Astrocyte (in vitro differentiated cells and primary cell): Measurements from ENCODE around the gene MTFP1. TPM values are rescaled to one million over a fixed set of nuclear protein-coding genes. Genes with fewer than 3 reads are reported as not detected.

Experiments used
- DNase-seq: peaks from one replicate; pipeline ENCODE4 v3.0.0-alpha.2; 2010; ENCODE audit warnings: low read depth
- FAIRE-seq: peaks from 2 replicates; lab custom pipeline; 2011; peaks lifted over from hg19 to GRCh38; lab: Jason Lieb, UNC
- H2AFZ ChIP-seq: 2 replicates; pipeline ENCODE4 v1.6.0; 2012; ENCODE audit warnings: low read depth, low read length, inconsistent platforms
- H3K27ac ChIP-seq: 2 replicates; pipeline ENCODE4 v1.5.1; 2011; ENCODE audit warnings: low read depth, low read length, inconsistent platforms
- H3K27me3 ChIP-seq: 2 replicates; pipeline ENCODE4 v1.6.0; 2011; ENCODE audit warnings: low read length, inconsistent platforms; ENCODE audit not compliant: insufficient read depth
- H3K36me3 ChIP-seq: 2 replicates; pipeline ENCODE4 v1.5.1; 2011; ENCODE audit warnings: low read length, inconsistent platforms; ENCODE audit not compliant: insufficient read depth
- H3K4me1 ChIP-seq: 2 replicates; pipeline ENCODE4 v1.5.1; 2011; ENCODE audit warnings: low read length, inconsistent platforms; ENCODE audit not compliant: insufficient read depth
- H3K4me2 ChIP-seq: 2 replicates; pipeline ENCODE4 v1.6.0; 2012; ENCODE audit warnings: low read length, inconsistent platforms
- H3K4me3 ChIP-seq: 2 replicates; pipeline ENCODE4 v1.5.1; 2011; ENCODE audit warnings: low read depth, mild to moderate bottlenecking, low read length, inconsistent platforms; ENCODE audit not compliant: insufficient read depth
- H3K79me2 ChIP-seq: 2 replicates; pipeline ENCODE4 v1.6.0; 2012; ENCODE audit warnings: mild to moderate bottlenecking, low read length, inconsistent platforms; ENCODE audit not compliant: insufficient read depth
- H3K9ac ChIP-seq: 2 replicates; pipeline ENCODE4 v1.6.0; 2012; ENCODE audit warnings: mild to moderate bottlenecking, low read length, inconsistent platforms
- H3K9me3 ChIP-seq: 2 replicates; pipeline ENCODE4 v1.5.1; 2012; ENCODE audit warnings: low read depth, mild to moderate bottlenecking, low read length, inconsistent platforms; ENCODE audit not compliant: insufficient read depth
- H4K20me1 ChIP-seq: 2 replicates; pipeline ENCODE4 v1.6.0; 2012; ENCODE audit warnings: low read length, inconsistent platforms; ENCODE audit not compliant: insufficient read depth
- H3K27ac Mint-ChIP-seq: one replicate; pipeline ENCODE4 v1.8.0; 2021; ENCODE audit warnings: mild to moderate bottlenecking, mixed read lengths; ENCODE audit not compliant: unreplicated experiment
- H3K27me3 Mint-ChIP-seq: one replicate; pipeline ENCODE4 v1.8.0; 2021; ENCODE audit warnings: low read depth, mixed read lengths; ENCODE audit not compliant: unreplicated experiment
- H3K36me3 Mint-ChIP-seq: one replicate; pipeline ENCODE4 v1.8.0; 2021; ENCODE audit warnings: low read depth, mixed read lengths; ENCODE audit not compliant: unreplicated experiment
- H3K4me1 Mint-ChIP-seq: one replicate; pipeline ENCODE4 v1.8.0; 2021; ENCODE audit warnings: low read depth, mixed read lengths; ENCODE audit not compliant: unreplicated experiment
- H3K4me3 Mint-ChIP-seq: one replicate; pipeline ENCODE4 v1.8.0; 2021; ENCODE audit warnings: mild to moderate bottlenecking, moderate library complexity, mixed read lengths; ENCODE audit not compliant: unreplicated experiment
- H3K9me3 Mint-ChIP-seq: one replicate; pipeline ENCODE4 v1.8.0; 2021; ENCODE audit warnings: mild to moderate bottlenecking, mixed read lengths; ENCODE audit not compliant: unreplicated experiment
- CTCF ChIP-seq: IDR thresholded peaks from 2 replicates; pipeline ENCODE4 v1.5.1; 2011; ENCODE audit warnings: low read depth, mild to moderate bottlenecking, inconsistent platforms, low read length, moderate library complexity; ENCODE audit not compliant: insufficient read depth
- EZH2 ChIP-seq: IDR thresholded peaks from 2 replicates; pipeline ENCODE4 v1.6.1; 2012; ENCODE audit warnings: mild to moderate bottlenecking, low read length, inconsistent platforms; ENCODE audit not compliant: insufficient read depth
- total RNA-seq: library from RNA; stranded (reverse); gene quantifications from 2 replicates; pipeline ENCODE4 v1.2.1, GENCODE V29; 2021

Gene MTFP1
- total RNA-seq, 1 donor from 2014 or later, result 13.0 TPM

GRCh38 chr22:30422481-30423300 is 2.9 kb upstream of the MTFP1 start:
- H3K4me1 Mint-ChIP-seq, result peaks cover 32% of the 10 kb centered on the region
- peak overlapping the region; percentile 93 for H3K9ac ChIP-seq
- H3K27me3 ChIP-seq, result no peaks in the 10 kb centered on the region
- peaks cover 63% of the 10 kb centered on the region for H3K4me1 ChIP-seq
- H3K4me3 Mint-ChIP-seq, result peak overlapping the region; percentile 87
- no peaks in the 10 kb centered on the region for H3K9me3 ChIP-seq
- peaks cover 13% of the 10 kb centered on the region for H3K36me3 ChIP-seq
- peak overlapping the region; percentile 100 for H3K27ac Mint-ChIP-seq
- H3K27me3 Mint-ChIP-seq, result no peaks in the 10 kb centered on the region
- peak overlapping the region; percentile 56 for H3K4me3 ChIP-seq
- H3K36me3 Mint-ChIP-seq, result peaks cover 8% of the 10 kb centered on the region
- no peak overlapping the region for H2AFZ ChIP-seq
- DNase-seq, result peak; percentile 97
- no peak for TF ChIP-seq CTCF
- no peak for TF ChIP-seq EZH2
- H3K27ac ChIP-seq, result peak overlapping the region; percentile 98
- H3K4me2 ChIP-seq, result peak overlapping the region; percentile 90
- FAIRE-seq, result no peak
- no peaks in the 10 kb centered on the region for H3K79me2 ChIP-seq
- no peaks in the 10 kb centered on the region for H4K20me1 ChIP-seq
- no peaks in the 10 kb centered on the region for H3K9me3 Mint-ChIP-seq

- DNase-seq, result no peak
- H3K27ac Mint-ChIP-seq, result peak overlapping the region; percentile 100
These were observed 2.1 kb upstream of the MTFP1 start for GRCh38 chr22:30423301-30423958.

More at GRCh38 chr22:30423301-30423958, 2.1 kb upstream of the MTFP1 start:
- Mint-ChIP-seq H3K27me3 (no peaks in the 10 kb centered on the region), H3K4me1 (peaks cover 32% of the 10 kb centered on the region), H3K36me3 (peaks cover 8% of the 10 kb centered on the region), H3K9me3 (no peaks in the 10 kb centered on the region), H3K4me3 (peak overlapping the region; percentile 87)
- peaks cover 7% of the 10 kb centered on the region for H3K36me3 ChIP-seq
- no peaks in the 10 kb centered on the region for H3K79me2 ChIP-seq
- H3K9me3 ChIP-seq, result no peaks in the 10 kb centered on the region
- H3K27ac ChIP-seq, result peak overlapping the region; percentile 98
- H4K20me1 ChIP-seq, result no peaks in the 10 kb centered on the region
- no peaks in the 10 kb centered on the region for H3K27me3 ChIP-seq
- peak overlapping the region; percentile 58 for H2AFZ ChIP-seq
- H3K4me3 ChIP-seq, result peak overlapping the region; percentile 56
- no peak for FAIRE-seq
- peaks cover 63% of the 10 kb centered on the region for H3K4me1 ChIP-seq
- H3K9ac ChIP-seq, result peak overlapping the region; percentile 93
- H3K4me2 ChIP-seq, result peak overlapping the region; percentile 90
- peak; percentile 4 for TF ChIP-seq CTCF
- no peak for TF ChIP-seq EZH2
